Keratinocyte (primary cell): Measurements from ENCODE around the gene KCNJ6. TPM values are rescaled to one million over a fixed set of nuclear protein-coding genes. Genes with fewer than 3 reads are reported as not detected.

Experiments used
- DNase-seq: peaks from one replicate; pipeline ENCODE4 v3.0.0-alpha.2; 2011; ENCODE audit warnings: low read depth, missing footprints, low spot score
- FAIRE-seq: peaks from 2 replicates; lab custom pipeline; 2011; peaks lifted over from hg19 to GRCh38; lab: Jason Lieb, UNC
- H2AFZ ChIP-seq: 2 replicates; pipeline ENCODE4 v1.6.0; 2012; ENCODE audit warnings: low read length, control low read depth, inconsistent platforms; ENCODE audit not compliant: control insufficient read depth
- H3K27ac ChIP-seq: 2 replicates; pipeline ENCODE4 v1.5.1; 2011; ENCODE audit warnings: low read length; ENCODE audit not compliant: control insufficient read depth, insufficient read depth
- H3K27me3 ChIP-seq: 3 replicates; pipeline ENCODE4 v1.6.0; 2011; ENCODE audit warnings: low read length; ENCODE audit not compliant: control insufficient read depth, insufficient read depth; ENCODE audit errors: extremely low read depth
- H3K36me3 ChIP-seq, 2 experiments: 2 replicates in 1 of 2; 3 replicates in 1 of 2; pipeline ENCODE4 v1.5.1; 2011; ENCODE audit warnings: low read length in 2 of 2, mild to moderate bottlenecking in 1 of 2; ENCODE audit not compliant: control insufficient read depth in 2 of 2, insufficient read depth in 2 of 2; ENCODE audit errors: extremely low read depth in 1 of 2
- H3K4me1 ChIP-seq: 3 replicates; pipeline ENCODE4 v1.5.1; 2011; ENCODE audit warnings: low read length; ENCODE audit not compliant: control insufficient read depth, insufficient read depth; ENCODE audit errors: extremely low read depth
- H3K4me2 ChIP-seq: 3 replicates; pipeline ENCODE4 v1.6.0; 2011; ENCODE audit warnings: low read depth, low read length; ENCODE audit not compliant: control insufficient read depth, insufficient read depth; ENCODE audit errors: extremely low read depth
- H3K4me3 ChIP-seq, 3 experiments: fragments of 200-600 bp in 1 of 3; sonication (generic) in 1 of 3; 2 replicates in 2 of 3; 3 replicates in 1 of 3; pipeline ENCODE4 v1.5.1; 2011 to 2016; ENCODE audit warnings: low read length in 3 of 3, mild to moderate bottlenecking in 3 of 3, control low read depth in 2 of 3, inconsistent platforms in 1 of 3, low read depth in 1 of 3, mixed read lengths in 1 of 3, mixed run types in 1 of 3, moderate library complexity in 1 of 3; ENCODE audit not compliant: control insufficient read depth in 2 of 3, insufficient read depth in 2 of 3; ENCODE audit errors: extremely low read depth in 1 of 3
- H3K79me2 ChIP-seq: 2 replicates; pipeline ENCODE4 v1.6.0; 2012; ENCODE audit warnings: low read length; ENCODE audit not compliant: control insufficient read depth, insufficient read depth
- H3K9ac ChIP-seq: 3 replicates; pipeline ENCODE4 v1.6.0; 2011; ENCODE audit warnings: low read length; ENCODE audit not compliant: control insufficient read depth, insufficient read depth; ENCODE audit errors: extremely low read depth
- H3K9me1 ChIP-seq: 3 replicates; pipeline ENCODE4 v1.6.0; 2011; ENCODE audit warnings: low read length; ENCODE audit not compliant: control insufficient read depth, insufficient read depth; ENCODE audit errors: extremely low read depth
- H3K9me3 ChIP-seq: 2 replicates; pipeline ENCODE4 v1.5.1; 2012; ENCODE audit warnings: low read depth, low read length; ENCODE audit not compliant: control insufficient read depth
- H4K20me1 ChIP-seq: 3 replicates; pipeline ENCODE4 v1.6.0; 2011; ENCODE audit warnings: low read length; ENCODE audit not compliant: control insufficient read depth, insufficient read depth; ENCODE audit errors: extremely low read depth
- EZH2 ChIP-seq: IDR thresholded peaks from one replicate; pipeline ENCODE4 v1.6.1; 2012; ENCODE audit warnings: inconsistent platforms, mild to moderate bottlenecking, low read length, moderate library complexity
- dilution Hi-C: fragments of 300-500 bp; cut with MboI; formaldehyde crosslinking; loops from one replicate; pipeline ENCODE4 v1.7.0; 2020; ENCODE audit warnings: low sequenced_read_pairs; ENCODE audit not compliant: extremely low pct_ligation_motif_present
- polyA plus RNA-seq, 5 experiments: library from polyadenylated mRNA; depleted of rRNA in 3 of 5; stranded (reverse) in 3 of 5; stranded (forward) in 1 of 5; unstranded in 1 of 5; fragments of >200 nt; gene quantifications; 1 replicate in 1 of 5; 2 replicates in 3 of 5; 3 replicates in 1 of 5; pipeline versions ENCODE4 v1.2.1 to v1.2.3, GENCODE V29; 2011 to 2012; ENCODE audit warnings: missing spikeins in 2 of 5, low read depth in 1 of 5, low replicate concordance in 1 of 5
- TF ChIP-seq, protein P1 (sequence below), 3 experiments: IDR thresholded peaks in 1 of 3; conservative IDR thresholded peaks in 1 of 3; optimal IDR thresholded peaks in 1 of 3; 2 replicates in 2 of 3; 3 replicates in 1 of 3; pipeline versions ENCODE3 to v1.5.1; 2011; ENCODE audit warnings: low read length in 3 of 3, mild to moderate bottlenecking in 3 of 3, moderate library complexity in 2 of 3, control low read depth in 1 of 3, inconsistent platforms in 1 of 3; ENCODE audit not compliant: insufficient read depth in 2 of 3; ENCODE audit errors: extremely low read depth in 1 of 3

KCNJ6 gene
- polyA plus RNA-seq, 1 donor (not counting 4 experiments of a cell fraction or from before 2014, with no cell fraction given) = not detected

DNA sequence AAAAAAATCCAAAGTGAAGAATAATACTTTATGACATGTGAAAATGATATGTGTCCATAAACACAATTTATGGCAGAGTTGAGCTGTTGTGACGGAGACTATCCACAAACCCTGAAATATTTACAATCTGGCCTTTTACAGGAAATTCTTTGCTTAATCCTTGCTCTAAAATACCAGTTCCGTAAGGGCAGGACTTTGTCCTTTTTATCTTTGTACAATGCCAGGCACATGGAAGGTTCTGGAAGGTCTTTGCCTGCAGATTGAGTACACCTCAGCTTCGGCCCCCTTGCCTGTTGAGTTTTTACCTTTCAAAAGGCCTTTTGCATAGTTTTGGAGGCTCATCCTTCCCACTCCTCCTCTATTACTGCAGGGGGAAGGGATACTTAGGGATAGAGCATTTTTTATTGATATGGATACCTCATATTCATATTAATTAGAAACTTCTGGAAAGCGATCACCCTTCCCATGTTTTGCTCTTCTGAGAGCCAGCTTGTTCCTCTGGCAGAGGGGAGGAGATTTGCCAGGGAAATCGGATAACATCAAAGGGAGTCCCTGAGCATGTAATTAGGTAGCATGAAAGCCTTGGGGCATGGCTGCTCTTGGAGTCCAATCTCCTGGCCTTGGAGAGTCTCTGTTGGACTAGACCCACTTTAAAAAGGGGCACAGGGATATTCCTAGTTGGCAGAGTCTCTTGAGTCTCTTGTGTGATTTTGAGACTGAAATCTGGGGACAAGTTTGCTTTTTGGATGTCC is 217.1 kb downstream of the KCNJ6 start:
- H3K4me1 ChIP-seq = no peaks in the 10 kb centered on the region
- no peak overlapping the region for H3K9ac ChIP-seq
- no peak overlapping the region for H3K4me2 ChIP-seq
- TF ChIP-seq, protein P1, sequence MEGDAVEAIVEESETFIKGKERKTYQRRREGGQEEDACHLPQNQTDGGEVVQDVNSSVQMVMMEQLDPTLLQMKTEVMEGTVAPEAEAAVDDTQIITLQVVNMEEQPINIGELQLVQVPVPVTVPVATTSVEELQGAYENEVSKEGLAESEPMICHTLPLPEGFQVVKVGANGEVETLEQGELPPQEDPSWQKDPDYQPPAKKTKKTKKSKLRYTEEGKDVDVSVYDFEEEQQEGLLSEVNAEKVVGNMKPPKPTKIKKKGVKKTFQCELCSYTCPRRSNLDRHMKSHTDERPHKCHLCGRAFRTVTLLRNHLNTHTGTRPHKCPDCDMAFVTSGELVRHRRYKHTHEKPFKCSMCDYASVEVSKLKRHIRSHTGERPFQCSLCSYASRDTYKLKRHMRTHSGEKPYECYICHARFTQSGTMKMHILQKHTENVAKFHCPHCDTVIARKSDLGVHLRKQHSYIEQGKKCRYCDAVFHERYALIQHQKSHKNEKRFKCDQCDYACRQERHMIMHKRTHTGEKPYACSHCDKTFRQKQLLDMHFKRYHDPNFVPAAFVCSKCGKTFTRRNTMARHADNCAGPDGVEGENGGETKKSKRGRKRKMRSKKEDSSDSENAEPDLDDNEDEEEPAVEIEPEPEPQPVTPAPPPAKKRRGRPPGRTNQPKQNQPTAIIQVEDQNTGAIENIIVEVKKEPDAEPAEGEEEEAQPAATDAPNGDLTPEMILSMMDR (optimal IDR thresholded peaks at IDR 0.05 in 1 of 3, IDR thresholded peaks at IDR 0.05 in 1 of 3, conservative IDR thresholded peaks at IDR 0.05 in 1 of 3; ENCODE audit: extremely low read depth in 1 of 3, insufficient read depth in 2 of 3, low read length in 3 of 3) = no peak
- no peak for TF ChIP-seq EZH2
- no peaks in the 10 kb centered on the region for H3K9me1 ChIP-seq
- no peaks in the 10 kb centered on the region for H3K36me3 ChIP-seq
- FAIRE-seq = no peak
- no peak overlapping the region for H3K27ac ChIP-seq
- H3K9me3 ChIP-seq = no peaks in the 10 kb centered on the region
- dilution Hi-C loops = no loop called here
- no peak for DNase-seq
- H2AFZ ChIP-seq = no peak overlapping the region
- H3K79me2 ChIP-seq = no peaks in the 10 kb centered on the region
- H3K4me3 ChIP-seq = no peak overlapping the region
- no peaks in the 10 kb centered on the region for H4K20me1 ChIP-seq
- no peaks in the 10 kb centered on the region for H3K27me3 ChIP-seq

DNA sequence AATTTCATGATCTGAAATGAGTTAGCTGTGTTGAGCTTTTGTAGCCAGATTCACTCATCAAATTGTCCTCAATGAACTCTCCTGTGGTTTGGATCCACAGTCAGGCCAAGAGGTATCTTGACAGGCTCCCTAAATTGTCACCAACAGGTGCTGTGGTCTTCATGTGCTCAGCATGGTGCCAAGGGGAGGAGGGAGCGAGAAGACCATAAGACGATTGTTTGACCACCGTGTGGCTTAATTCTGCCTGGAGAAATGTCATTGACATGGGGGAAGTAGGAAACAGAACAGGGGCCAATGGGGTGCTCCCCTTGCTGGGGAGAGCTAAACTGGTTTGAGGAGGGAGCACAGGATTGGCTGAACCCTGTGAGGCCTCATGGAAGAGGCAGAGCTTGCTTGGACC is 219.3 kb downstream of the KCNJ6 start:
- no peak for TF ChIP-seq EZH2
- TF ChIP-seq, protein P1 (optimal IDR thresholded peaks at IDR 0.05 in 1 of 3, IDR thresholded peaks at IDR 0.05 in 1 of 3, conservative IDR thresholded peaks at IDR 0.05 in 1 of 3; ENCODE audit: extremely low read depth in 1 of 3, insufficient read depth in 2 of 3, low read length in 3 of 3) = no peak
- Histone ChIP-seq H3K79me2 (no peaks in the 10 kb centered on the region), H3K4me3 (no peak overlapping the region), H3K4me2 (no peak overlapping the region), H3K27ac (no peak overlapping the region), H3K9ac (no peak overlapping the region), H3K9me3 (no peaks in the 10 kb centered on the region), H3K27me3 (no peaks in the 10 kb centered on the region), H3K36me3 (no peaks in the 10 kb centered on the region), H4K20me1 (no peaks in the 10 kb centered on the region), H3K4me1 (no peaks in the 10 kb centered on the region), H3K9me1 (no peaks in the 10 kb centered on the region), H2AFZ (no peak overlapping the region)
- dilution Hi-C loops = no loop called here
- FAIRE-seq (no peak), DNase-seq (no peak)
